ENCODE measurements around the gene FBXL13. TPM values are rescaled to one million over a fixed set of nuclear protein-coding genes. Genes with fewer than 3 reads are reported as not detected.
"Not testable (repeated sequence)": the region's sequence is repeated elsewhere in the genome, so short reads cannot be mapped to it uniquely, and the experiment has no call there.

The FBXL13 gene
- total RNA-seq, 1 experiment from 2014 or later, result 2.5 TPM

DNA sequence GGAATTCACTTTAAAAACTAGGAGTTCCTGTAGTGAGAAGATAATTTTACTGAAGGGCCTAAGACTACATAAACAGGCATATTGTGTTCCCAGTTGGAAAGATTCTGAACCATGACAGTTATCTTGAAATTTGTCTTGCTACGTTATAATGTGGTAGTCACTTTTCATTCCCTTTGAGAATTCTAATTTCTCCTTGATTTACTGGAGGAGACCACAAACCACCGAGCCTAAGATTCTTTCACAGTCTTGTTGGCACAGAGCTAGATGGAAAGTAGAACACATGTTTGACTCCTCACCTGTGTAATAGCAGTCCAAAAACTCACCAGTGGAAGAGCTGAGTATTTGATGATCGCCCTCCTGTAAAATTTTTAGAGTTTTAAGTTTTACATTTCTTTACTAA is 5.2 kb upstream of the FBXL13 start:
- POLR2A ChIA-PET, result interaction anchor here (0.5 kb wide), 1 partner anchor 185 kb away, joined by 3 read pairs; no protein-coding TSS in a partner anchor

DNA sequence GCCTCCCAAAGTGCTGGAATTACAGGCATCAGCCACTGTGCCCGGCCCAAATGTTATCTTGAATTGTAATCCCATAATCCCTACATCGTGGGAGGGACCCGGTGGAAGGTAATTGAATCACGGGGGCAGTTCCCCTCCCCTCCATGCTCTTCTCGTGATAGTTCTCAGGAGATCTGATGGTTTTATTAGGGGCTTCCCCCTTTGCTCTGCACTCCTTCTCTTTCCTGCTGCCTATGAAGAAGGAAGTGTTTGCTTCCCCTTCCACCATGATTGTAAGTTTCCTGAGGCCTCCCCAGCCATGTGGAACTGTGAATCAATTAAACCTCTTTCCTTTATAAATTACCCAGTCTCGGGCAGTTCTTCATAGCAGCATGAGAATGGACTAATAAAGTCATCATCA is 3.6 kb upstream of the FBXL13 start:
- H3K27me3 ChIP-seq (ENCODE audit: control insufficient read depth, insufficient read depth, low read length); in situ Hi-C loops (cut with HindIII; ENCODE audit: low pct_unique_long_range_greater_than_20kb, low sequenced_read_pairs); H3K36me3 ChIP-seq (ENCODE audit: control insufficient read depth, insufficient read depth, low read length); H3K4me1 ChIP-seq (ENCODE audit: control insufficient read depth, insufficient read depth, low read length); CTCF ChIA-PET; H3K9me3 ChIP-seq (ENCODE audit: control insufficient read depth, insufficient read depth, low read depth, low read length); H3K4me3 ChIP-seq (ENCODE audit: low read depth in 2 of 2, low read length in 2 of 2); DNase-seq (ENCODE audit: low read depth, low spot score); ATAC-seq; intact Hi-C loops (cut with micrococcal nuclease; ENCODE audit: unreplicated experiment); H3K27ac ChIP-seq (ENCODE audit: low read length); BruUV-seq (replicated peaks); POLR2A ChIA-PET: not testable (repeated sequence)

More for the DNA sequence above, 5.2 kb upstream of the FBXL13 start:
- Histone ChIP-seq H3K27me3 (ENCODE audit: control insufficient read depth, insufficient read depth, low read length) (no peaks in the 10 kb centered on the region), H3K27ac (ENCODE audit: low read length) (no peak overlapping the region), H3K36me3 (ENCODE audit: control insufficient read depth, insufficient read depth, low read length) (peaks cover 14% of the 10 kb centered on the region), H3K4me3 (ENCODE audit: low read depth in 2 of 2, low read length in 2 of 2) (no peak overlapping the region), H3K9me3 (ENCODE audit: control insufficient read depth, insufficient read depth, low read depth, low read length) (no peaks in the 10 kb centered on the region), H3K4me1 (ENCODE audit: control insufficient read depth, insufficient read depth, low read length) (peaks cover 3% of the 10 kb centered on the region; the same call in 1 of the 2 replicates)
- in situ Hi-C loops (cut with HindIII; ENCODE audit: low pct_unique_long_range_greater_than_20kb, low sequenced_read_pairs) (no loop called here), intact Hi-C loops (cut with micrococcal nuclease; ENCODE audit: unreplicated experiment) (no loop called here)
- TF ChIP-seq TCF7L2 (IDR thresholded peaks at IDR 0.05; ENCODE audit: low read depth, low read length), result no peak
- TF ChIP-seq, protein P1, sequence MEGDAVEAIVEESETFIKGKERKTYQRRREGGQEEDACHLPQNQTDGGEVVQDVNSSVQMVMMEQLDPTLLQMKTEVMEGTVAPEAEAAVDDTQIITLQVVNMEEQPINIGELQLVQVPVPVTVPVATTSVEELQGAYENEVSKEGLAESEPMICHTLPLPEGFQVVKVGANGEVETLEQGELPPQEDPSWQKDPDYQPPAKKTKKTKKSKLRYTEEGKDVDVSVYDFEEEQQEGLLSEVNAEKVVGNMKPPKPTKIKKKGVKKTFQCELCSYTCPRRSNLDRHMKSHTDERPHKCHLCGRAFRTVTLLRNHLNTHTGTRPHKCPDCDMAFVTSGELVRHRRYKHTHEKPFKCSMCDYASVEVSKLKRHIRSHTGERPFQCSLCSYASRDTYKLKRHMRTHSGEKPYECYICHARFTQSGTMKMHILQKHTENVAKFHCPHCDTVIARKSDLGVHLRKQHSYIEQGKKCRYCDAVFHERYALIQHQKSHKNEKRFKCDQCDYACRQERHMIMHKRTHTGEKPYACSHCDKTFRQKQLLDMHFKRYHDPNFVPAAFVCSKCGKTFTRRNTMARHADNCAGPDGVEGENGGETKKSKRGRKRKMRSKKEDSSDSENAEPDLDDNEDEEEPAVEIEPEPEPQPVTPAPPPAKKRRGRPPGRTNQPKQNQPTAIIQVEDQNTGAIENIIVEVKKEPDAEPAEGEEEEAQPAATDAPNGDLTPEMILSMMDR (IDR thresholded peaks at IDR 0.05), result no peak
- TF ChIP-seq SIN3A (IDR thresholded peaks at IDR 0.05; ENCODE audit: borderline replicate concordance, insufficient read depth, low read depth, low read length), result no peak
- TF ChIP-seq, protein P2, sequence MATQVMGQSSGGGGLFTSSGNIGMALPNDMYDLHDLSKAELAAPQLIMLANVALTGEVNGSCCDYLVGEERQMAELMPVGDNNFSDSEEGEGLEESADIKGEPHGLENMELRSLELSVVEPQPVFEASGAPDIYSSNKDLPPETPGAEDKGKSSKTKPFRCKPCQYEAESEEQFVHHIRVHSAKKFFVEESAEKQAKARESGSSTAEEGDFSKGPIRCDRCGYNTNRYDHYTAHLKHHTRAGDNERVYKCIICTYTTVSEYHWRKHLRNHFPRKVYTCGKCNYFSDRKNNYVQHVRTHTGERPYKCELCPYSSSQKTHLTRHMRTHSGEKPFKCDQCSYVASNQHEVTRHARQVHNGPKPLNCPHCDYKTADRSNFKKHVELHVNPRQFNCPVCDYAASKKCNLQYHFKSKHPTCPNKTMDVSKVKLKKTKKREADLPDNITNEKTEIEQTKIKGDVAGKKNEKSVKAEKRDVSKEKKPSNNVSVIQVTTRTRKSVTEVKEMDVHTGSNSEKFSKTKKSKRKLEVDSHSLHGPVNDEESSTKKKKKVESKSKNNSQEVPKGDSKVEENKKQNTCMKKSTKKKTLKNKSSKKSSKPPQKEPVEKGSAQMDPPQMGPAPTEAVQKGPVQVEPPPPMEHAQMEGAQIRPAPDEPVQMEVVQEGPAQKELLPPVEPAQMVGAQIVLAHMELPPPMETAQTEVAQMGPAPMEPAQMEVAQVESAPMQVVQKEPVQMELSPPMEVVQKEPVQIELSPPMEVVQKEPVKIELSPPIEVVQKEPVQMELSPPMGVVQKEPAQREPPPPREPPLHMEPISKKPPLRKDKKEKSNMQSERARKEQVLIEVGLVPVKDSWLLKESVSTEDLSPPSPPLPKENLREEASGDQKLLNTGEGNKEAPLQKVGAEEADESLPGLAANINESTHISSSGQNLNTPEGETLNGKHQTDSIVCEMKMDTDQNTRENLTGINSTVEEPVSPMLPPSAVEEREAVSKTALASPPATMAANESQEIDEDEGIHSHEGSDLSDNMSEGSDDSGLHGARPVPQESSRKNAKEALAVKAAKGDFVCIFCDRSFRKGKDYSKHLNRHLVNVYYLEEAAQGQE (IDR thresholded peaks at IDR 0.05; ENCODE audit: insufficient read depth in 1 of 2, low read depth in 2 of 2, low read length in 1 of 2), result no peak
- no peak for TF ChIP-seq POLR2AphosphoS5 (IDR thresholded peaks at IDR 0.05; ENCODE audit: low read depth, low read length)
- DNase-seq (ENCODE audit: low read depth, low spot score), result no peak
- CTCF ChIA-PET, result no interaction called here
- ATAC-seq, result no peak
- BruUV-seq (replicated peaks), result no TSS peak

DNA sequence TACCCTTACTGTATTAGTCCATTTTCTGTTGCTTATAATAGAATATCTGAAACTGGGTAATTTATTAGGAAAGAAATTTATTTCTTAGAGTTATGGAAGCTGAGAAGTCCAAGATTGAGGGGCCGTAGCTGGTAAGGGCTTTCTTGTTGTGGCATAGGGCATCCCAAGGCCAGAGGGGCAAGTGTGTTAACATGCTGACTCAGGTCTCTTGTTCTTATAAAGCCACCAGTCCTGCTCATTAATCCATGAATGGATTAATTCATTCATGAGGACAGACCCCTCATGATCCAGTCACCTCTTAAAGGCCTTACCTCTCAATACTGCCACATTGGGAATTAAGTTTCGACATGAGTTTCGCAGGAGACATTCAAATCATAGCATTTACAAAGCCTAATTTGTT is 2.7 kb upstream of the FBXL13 start:
- TF ChIP-seq, protein P1 (IDR thresholded peaks at IDR 0.05), result no peak
- TF ChIP-seq POLR2AphosphoS5 (IDR thresholded peaks at IDR 0.05; ENCODE audit: low read depth, low read length) (no peak), TCF7L2 (IDR thresholded peaks at IDR 0.05; ENCODE audit: low read depth, low read length) (no peak)
- ATAC-seq, result no peak
- CTCF ChIA-PET, result interaction anchor here (0.5 kb wide), 1 partner anchor 16 kb away, joined by 11 read pairs; no protein-coding TSS in a partner anchor
- POLR2A ChIA-PET, result no interaction called here
- in situ Hi-C loops (cut with HindIII; ENCODE audit: low pct_unique_long_range_greater_than_20kb, low sequenced_read_pairs) (no loop called here), intact Hi-C loops (cut with micrococcal nuclease; ENCODE audit: unreplicated experiment) (no loop called here)
- no peaks in the 10 kb centered on the region for H3K27me3 ChIP-seq (ENCODE audit: control insufficient read depth, insufficient read depth, low read length)
- peaks cover 3% of the 10 kb centered on the region; the same call in 1 of the 2 replicates for H3K36me3 ChIP-seq (ENCODE audit: control insufficient read depth, insufficient read depth, low read length)
- BruUV-seq (replicated peaks), result no TSS peak
- no peak for DNase-seq (ENCODE audit: low read depth, low spot score)
- H3K9me3 ChIP-seq (ENCODE audit: control insufficient read depth, insufficient read depth, low read depth, low read length), result no peaks in the 10 kb centered on the region
- no peak overlapping the region for H3K4me3 ChIP-seq (ENCODE audit: low read depth in 2 of 2, low read length in 2 of 2)
- peaks cover 3% of the 10 kb centered on the region; the same call in 1 of the 2 replicates for H3K4me1 ChIP-seq (ENCODE audit: control insufficient read depth, insufficient read depth, low read length)
- H3K27ac ChIP-seq (ENCODE audit: low read length), result no peak overlapping the region
